GM12874 (cell line): ENCODE results near the gene FARS2.

Experiments
- CTCF ChIP-seq: IDR thresholded peaks from 2 replicates; pipeline ENCODE4 v1.5.1; 2011; ENCODE audit warnings: low read depth, mild to moderate bottlenecking, control low read depth, low read length, moderate library complexity; ENCODE audit not compliant: insufficient read depth

Gene FARS2

DNA sequence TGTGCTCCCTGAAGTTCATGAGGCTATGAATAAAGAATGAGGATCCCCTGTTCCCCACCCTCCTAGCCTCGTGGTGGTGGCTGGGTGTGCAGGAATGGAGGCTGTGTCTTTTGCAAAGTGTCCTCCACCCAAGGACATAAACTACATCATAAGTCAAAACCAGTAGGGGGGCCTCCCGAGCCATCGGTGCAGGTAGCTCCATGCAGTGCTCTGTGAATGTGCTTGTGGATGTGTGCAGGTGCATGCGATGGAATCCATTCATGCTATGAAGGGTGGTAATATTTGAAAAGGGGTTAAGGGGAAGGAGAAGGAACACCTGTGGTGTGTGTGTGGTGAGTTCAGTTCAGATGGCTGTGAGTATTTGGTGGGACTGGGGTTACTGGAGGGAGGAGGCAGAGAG, 548.1 kb downstream of the FARS2 start:
- no peak for TF ChIP-seq CTCF

DNA sequence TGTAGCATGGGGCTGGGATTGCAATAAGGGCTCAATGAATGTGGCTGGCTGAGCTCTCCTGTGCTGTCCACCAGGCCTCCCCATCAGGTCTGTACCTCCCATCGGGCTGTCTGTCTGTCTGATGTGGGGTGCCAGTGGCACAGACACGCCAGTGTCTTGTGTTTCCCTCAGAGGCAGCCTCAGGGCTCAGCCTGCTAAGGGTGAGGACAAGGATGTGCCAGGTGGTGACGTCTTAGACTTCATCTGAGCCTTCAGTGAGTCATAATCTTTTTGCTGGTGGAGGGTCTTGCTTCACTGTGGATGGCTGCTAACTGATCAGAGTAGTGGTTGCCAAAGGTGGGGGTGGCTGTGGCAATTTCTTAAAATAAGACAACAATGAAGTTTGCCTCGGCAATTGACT, 550.7 kb downstream of the FARS2 start:
- no peak for TF ChIP-seq CTCF

DNA sequence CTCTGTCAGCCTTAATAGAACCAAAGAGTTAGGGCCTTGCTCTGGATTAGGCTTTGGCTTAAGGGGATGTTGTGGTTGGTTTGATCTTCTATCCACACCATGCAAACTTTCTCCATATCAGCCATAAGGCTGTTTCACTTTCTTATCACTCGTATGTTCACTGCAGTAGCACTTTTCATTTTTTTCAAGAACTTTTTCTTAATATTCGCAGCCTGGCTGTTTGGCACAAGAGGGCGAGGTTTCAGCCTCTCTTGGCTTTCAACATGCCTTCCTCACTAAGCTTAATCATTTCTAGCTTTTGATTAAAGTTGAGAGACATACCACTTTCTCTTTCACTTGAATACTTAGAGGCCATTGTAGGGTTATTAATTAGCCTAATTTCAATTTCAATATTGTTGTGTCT, 552.3 kb downstream of the FARS2 start:
- no peak for TF ChIP-seq CTCF

DNA sequence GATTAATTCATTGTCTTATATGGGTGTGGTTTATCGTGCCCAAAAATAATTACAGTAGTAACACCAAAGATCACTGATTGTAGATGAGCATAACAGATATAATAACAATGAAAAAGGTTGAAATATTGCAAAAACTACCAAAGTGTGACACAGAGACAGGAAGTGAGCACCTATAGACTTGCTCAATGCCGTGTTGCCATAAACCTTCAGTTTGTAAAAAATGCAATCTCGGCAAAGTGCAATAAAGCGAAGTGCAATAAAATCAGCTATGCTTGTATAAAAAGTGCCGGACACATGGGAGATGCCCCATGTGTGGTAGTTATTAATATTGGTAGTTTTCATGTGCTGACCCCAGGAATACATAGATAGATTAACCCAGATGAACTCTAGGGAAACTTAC, 552.8 kb downstream of the FARS2 start:
- TF ChIP-seq CTCF: no peak

DNA sequence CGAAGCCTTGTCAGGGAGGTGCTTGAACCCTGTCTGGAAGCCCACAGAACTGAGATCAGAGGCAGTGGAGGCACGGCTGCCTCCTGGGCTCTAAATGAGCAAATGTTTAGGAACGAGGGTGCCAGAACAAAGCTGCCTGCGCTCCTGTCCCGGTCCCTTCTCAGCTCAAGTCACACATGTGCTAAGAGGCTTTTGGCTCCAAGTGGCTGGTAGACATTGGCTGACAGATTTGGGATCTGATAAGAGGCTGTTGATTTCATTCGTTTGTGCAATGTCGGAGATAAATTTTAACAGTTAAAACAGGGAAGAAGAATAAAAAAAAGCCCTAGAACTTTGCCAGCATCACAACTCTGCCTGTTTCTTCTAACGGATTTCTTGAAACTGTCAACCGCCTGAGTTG, 553.6 kb downstream of the FARS2 start:
- no peak for TF ChIP-seq CTCF

DNA sequence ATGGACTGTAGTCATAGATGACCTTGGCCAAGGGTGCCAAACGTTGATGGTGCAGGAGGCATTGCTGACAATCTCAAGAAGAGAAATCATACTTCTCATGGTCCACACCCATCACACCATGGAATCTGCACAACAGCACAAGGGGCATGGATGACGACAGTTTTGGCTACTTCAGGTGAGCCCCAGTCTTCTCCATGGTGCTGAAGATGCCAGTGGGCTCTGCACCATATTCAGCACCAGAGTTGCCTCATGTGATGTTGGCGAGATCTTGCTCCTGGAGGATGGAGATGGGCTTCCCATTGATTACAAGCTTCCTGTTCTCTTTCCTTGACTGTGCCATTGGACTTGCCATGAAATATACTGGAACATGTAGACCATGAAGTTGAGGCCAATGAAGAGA, 556.6 kb downstream of the FARS2 start:
- no peak for TF ChIP-seq CTCF

- no peak for TF ChIP-seq CTCF
Measured at GRCh38 chr6:5818959-5819358, 557.6 kb downstream of the FARS2 start.
